B cell (primary cell): Measurements from ENCODE around the gene CFAP157. TPM values are rescaled to one million over a fixed set of nuclear protein-coding genes. Genes with fewer than 3 reads are reported as not detected.

Source experiments
- ATAC-seq: fragments of 200-7000 bp; cut with Tn5 transposase; one replicate; pipeline ENCODE4 v1.10.0; 2021; ENCODE audit warnings: low read depth, mild to moderate bottlenecking, moderate number of reproducible peaks, moderate library complexity
- CTCF ChIA-PET: fragments of 350-600 bp; sonication (Branson Sonifier 250); formaldehyde crosslinking; loops from one replicate; lab custom pipeline; 2021; ENCODE audit warnings: antibody characterized with exemption, inconsistent platforms; lab: Charles Lee
- POLR2A ChIA-PET: fragments of 350-600 bp; sonication (Branson Sonifier 250); formaldehyde crosslinking; loops from one replicate; lab custom pipeline; 2021; ENCODE audit warnings: antibody characterized with exemption; lab: Charles Lee
- DNase-seq: peaks from one replicate; pipeline ENCODE4 v3.0.0; 2013
- H2AFZ ChIP-seq: 2 replicates; pipeline ENCODE4 v1.6.1; 2012; ENCODE audit warnings: mild to moderate bottlenecking, low read depth, low read length; ENCODE audit not compliant: insufficient read depth, poor library complexity, severe bottlenecking
- H3K27ac ChIP-seq, 2 donors: 1 replicate in 1 of 2; 2 replicates in 1 of 2; pipeline ENCODE4 v1.5.1; 2012 to 2013; ENCODE audit warnings: low read length in 2 of 2, mild to moderate bottlenecking in 2 of 2, moderate library complexity in 1 of 2
- H3K27me3 ChIP-seq, 4 experiments: fragments of 200-600 bp in 1 of 4; sonication (generic) in 1 of 4; replicated peaks in 1 of 4; 1 replicate in 2 of 4; 2 replicates in 2 of 4; pipeline versions ENCODE4 v1.6.1 to v1.7.0; 2013 to 2016; ENCODE audit warnings: low read length in 3 of 4, mild to moderate bottlenecking in 2 of 4, mixed read lengths in 1 of 4, moderate library complexity in 1 of 4; ENCODE audit not compliant: insufficient read depth in 4 of 4, control insufficient read depth in 3 of 4; ENCODE audit errors: control extremely low read depth in 1 of 4
- H3K36me3 ChIP-seq, 2 experiments: replicated peaks in 1 of 2; 1 replicate in 1 of 2; 2 replicates in 1 of 2; pipeline versions ENCODE4 v1.6.1 to v1.7.1; 2013; ENCODE audit warnings: low read length in 1 of 2; ENCODE audit not compliant: insufficient read depth in 2 of 2, control insufficient read depth in 1 of 2; ENCODE audit errors: control extremely low read depth in 1 of 2, extremely low read depth in 1 of 2
- H3K4me1 ChIP-seq, 2 donors: fragments of 200-600 bp in 1 of 2; sonication (generic) in 1 of 2; 1 replicate in 1 of 2; 2 replicates in 1 of 2; pipeline versions ENCODE4 v1.5.1 to v1.6.1; 2013 to 2017; ENCODE audit warnings: low read length in 2 of 2; ENCODE audit not compliant: control insufficient read depth in 2 of 2, insufficient read depth in 2 of 2
- H3K4me2 ChIP-seq: replicated peaks from 2 replicates; pipeline ENCODE3; 2012; ENCODE audit warnings: mild to moderate bottlenecking, low read depth, low read length; ENCODE audit not compliant: poor library complexity, severe bottlenecking
- H3K4me3 ChIP-seq, 5 experiments: fragments of 200-600 bp in 1 of 5; sonication (generic) in 1 of 5; 1 replicate in 3 of 5; 2 replicates in 2 of 5; pipeline versions ENCODE4 v1.5.1 to v1.7.0; 2011 to 2016; ENCODE audit warnings: low read length in 4 of 5, mild to moderate bottlenecking in 4 of 5, low read depth in 2 of 5, control low read depth in 1 of 5, moderate library complexity in 1 of 5; ENCODE audit not compliant: insufficient read depth in 1 of 5; ENCODE audit errors: control extremely low read depth in 1 of 5, extremely low read depth in 1 of 5
- H3K79me2 ChIP-seq: fragments of 200-600 bp; sonication (generic); one replicate; pipeline ENCODE4 v1.6.0; 2016; ENCODE audit warnings: low read length; ENCODE audit not compliant: control insufficient read depth, insufficient read depth
- H3K9ac ChIP-seq: fragments of 200-600 bp; sonication (generic); 2 replicates; pipeline ENCODE4 v1.6.1; 2017; ENCODE audit warnings: mild to moderate bottlenecking, low read length, moderate library complexity
- H3K9me3 ChIP-seq, 3 donors: one replicate each; pipeline versions ENCODE4 v1.6.1 to v1.7.1; 2013; ENCODE audit warnings: low read length in 2 of 3; ENCODE audit not compliant: control insufficient read depth in 2 of 3, insufficient read depth in 1 of 3; ENCODE audit errors: control extremely low read depth in 1 of 3
- H4K20me1 ChIP-seq: 2 replicates; pipeline ENCODE4 v1.6.0; 2012; ENCODE audit warnings: mild to moderate bottlenecking, low read length; ENCODE audit not compliant: insufficient read depth, control insufficient read depth, poor library complexity, severe bottlenecking
- H3K27ac Mint-ChIP-seq: one replicate; pipeline ENCODE4 v1.8.0; 2021; ENCODE audit warnings: mixed read lengths
- H3K27me3 Mint-ChIP-seq: one replicate; pipeline ENCODE4 v1.8.0; 2021; ENCODE audit warnings: mixed read lengths
- H3K4me1 Mint-ChIP-seq: one replicate; pipeline ENCODE4 v1.8.0; 2021; ENCODE audit warnings: mixed read lengths
- H3K4me3 Mint-ChIP-seq: one replicate; pipeline ENCODE4 v1.8.0; 2021; ENCODE audit warnings: mixed read lengths
- H3K9me3 Mint-ChIP-seq: one replicate; pipeline ENCODE4 v1.8.0; 2022; ENCODE audit warnings: mixed read lengths; ENCODE audit not compliant: insufficient read depth
- CTCF ChIP-seq: fragments of 200-600 bp; IDR thresholded peaks from one replicate; pipeline ENCODE4 v1.8.0; 2022; ENCODE audit warnings: antibody characterized with exemption, mild to moderate bottlenecking
- EZH2 ChIP-seq: IDR thresholded peaks from 2 replicates; pipeline ENCODE4 v1.6.1; 2012; ENCODE audit warnings: borderline replicate concordance, low read depth, mild to moderate bottlenecking, moderate library complexity, low read length; ENCODE audit not compliant: insufficient read depth, poor library complexity, severe bottlenecking
- WGBS: methylation state at CpG from one replicate; pipeline ENCODE4 v1.1.5; 2013; ENCODE audit warnings: missing lambda C conversion rate; ENCODE audit not compliant: insufficient coverage; 5-methylcytosine and 5-hydroxymethylcytosine counted together
- intact Hi-C: fragments of 100-400 bp; cut with micrococcal nuclease; formaldehyde crosslinking; loops from one replicate; pipeline ENCODE4 v1.10.0; 2022
- polyA plus RNA-seq: library from polyadenylated mRNA; depleted of rRNA; stranded (reverse); fragments of >200 nt; gene quantifications from 2 replicates; pipeline ENCODE4 v1.2.3, GENCODE V29; 2012
- total RNA-seq, 2 donors: library from RNA; stranded (reverse); fragments of 120-200 nt in 1 of 2; gene quantifications; 1 replicate in 1 of 2; 2 replicates in 1 of 2; pipeline versions ENCODE4 v1.2.3 to v1.2.4, GENCODE V29; 2013 to 2022

The CFAP157 gene
- total and polyA plus RNA-seq, 2 donors (not counting 1 experiment from before 2014, with no cell fraction given), result 0.03 TPM; not detected in 1

GRCh38 chr9:127742435-127743088, 35.8 kb downstream of the CFAP157 start:
- peaks cover 0 to 77% of the 10 kb centered on the region in 2 experiments for H3K36me3 ChIP-seq
- no peaks in the 10 kb centered on the region for H3K9me3 ChIP-seq
- ChIA-PET POLR2A (no interaction called here), CTCF (interaction anchor here (0.8 to 2.2 kb wide), 3 partner anchors 8 to 179 kb away, joined by 3 to 13 read pairs (median 3); partner anchors contain the start of gene TOR2A)
- H3K4me1 ChIP-seq, result no peaks in the 10 kb centered on the region
- no peak overlapping the region for H3K9ac ChIP-seq
- intact Hi-C loops, result no loop called here
- no peak for TF ChIP-seq CTCF
- no peak for TF ChIP-seq EZH2
- no peak overlapping the region for H3K4me2 ChIP-seq
- ATAC-seq, result no peak
- Mint-ChIP-seq H3K4me1 (no peaks in the 10 kb centered on the region), H3K27ac (no peak overlapping the region), H3K27me3 (no peaks in the 10 kb centered on the region), H3K4me3 (no peak overlapping the region), H3K9me3 (no peaks in the 10 kb centered on the region)
- H3K4me3 ChIP-seq, result no peak overlapping the region
- no peak overlapping the region for H3K27ac ChIP-seq
- no peaks in the 10 kb centered on the region for H3K27me3 ChIP-seq
- DNase-seq, result no peak
- peaks cover 44% of the 10 kb centered on the region for H4K20me1 ChIP-seq
- no peak overlapping the region for H2AFZ ChIP-seq
- 98% methylated on average over 28 of the region's 33 CpGs for WGBS
- peaks cover 3% of the 10 kb centered on the region for H3K79me2 ChIP-seq

- Histone ChIP-seq H3K4me3 (no peak overlapping the region), H3K79me2 (peaks cover 7% of the 10 kb centered on the region), H2AFZ (no peak overlapping the region), H3K4me2 (no peak overlapping the region), H3K36me3 (peaks cover under 1 to 80% of the 10 kb centered on the region in 2 experiments), H3K9ac (no peak overlapping the region), H3K9me3 (no peaks in the 10 kb centered on the region), H3K4me1 (no peaks in the 10 kb centered on the region), H3K27me3 (no peaks in the 10 kb centered on the region), H4K20me1 (peaks cover 64% of the 10 kb centered on the region), H3K27ac (peak overlapping the region in 1 of 2 donors; percentile 19)
- no peak for DNase-seq
- Mint-ChIP-seq H3K4me1 (no peaks in the 10 kb centered on the region), H3K27ac (no peak overlapping the region), H3K27me3 (no peaks in the 10 kb centered on the region), H3K4me3 (no peak overlapping the region), H3K9me3 (no peaks in the 10 kb centered on the region)
- CTCF ChIA-PET, result interaction anchor here (0.6 to 2.2 kb wide), 8 partner anchors 10 to 536 kb away, joined by 3 to 13 read pairs (median 4); partner anchors contain the start of gene TOR2A
- POLR2A ChIA-PET, result interaction anchor here (0.6 kb wide), 2 partner anchors 12 to 35 kb away, joined by 3 to 4 read pairs; no protein-coding TSS in a partner anchor
- 98% methylated on average over 7 of the region's 19 CpGs for WGBS
- intact Hi-C loops, result no loop called here
- ATAC-seq, result no peak
- TF ChIP-seq CTCF, result no peak
- TF ChIP-seq EZH2, result no peak
These were observed 37.8 kb downstream of the CFAP157 start for GRCh38 chr9:127744398-127745110.
